Measurements from ENCODE around the gene LAMB2. TPM values are rescaled to one million over a fixed set of nuclear protein-coding genes. Genes with fewer than 3 reads are reported as not detected.

The LAMB2 gene
- total RNA-seq, 1 experiment from 2014 or later = 40.7 TPM

- no peak for DNase-seq (ENCODE audit: low spot score)
These were observed 56.7 kb downstream of the LAMB2 start for GRCh38 chr3:49076116-49076515.

Other genes starting within 250 kb of the LAMB2 start
- 11.1 and 15.5 TPM in 2 replicates for gene SLC25A20, start 234.2 kb downstream of the LAMB2 start, total RNA-seq (2014; rRNA removed; shearing (Covaris generic))
- gene ARIH2, start 214.2 kb downstream of the LAMB2 start, total RNA-seq (2014; rRNA removed; shearing (Covaris generic)) = 62.7 and 82.2 TPM in 2 replicates
- 12.8 and 22.0 TPM in 2 replicates for gene P4HTM, start 142.8 kb downstream of the LAMB2 start, total RNA-seq (2014; rRNA removed; shearing (Covaris generic))
- 25.3 and 29.6 TPM in 2 replicates for gene WDR6, start 125.7 kb downstream of the LAMB2 start, total RNA-seq (2014; rRNA removed; shearing (Covaris generic))
- gene DALRD3, start 114.5 kb downstream of the LAMB2 start, total RNA-seq (2014; rRNA removed; shearing (Covaris generic)) = 31.4 and 44.1 TPM in 2 replicates
- 80.9 and 87.8 TPM in 2 replicates for gene NDUFAF3, start 110.9 kb downstream of the LAMB2 start, total RNA-seq (2014; rRNA removed; shearing (Covaris generic))
- gene IMPDH2, start 103.7 kb downstream of the LAMB2 start, total RNA-seq (2014; rRNA removed; shearing (Covaris generic)) = 314 and 330 TPM in 2 replicates
- gene QRICH1, start 39.0 kb downstream of the LAMB2 start, total RNA-seq (2014; rRNA removed; shearing (Covaris generic)) = 36.3 and 47.4 TPM in 2 replicates
- gene QARS1, start 28.3 kb downstream of the LAMB2 start, total RNA-seq (2014; rRNA removed; shearing (Covaris generic)) = 139 and 150 TPM in 2 replicates
- 18.4 and 18.5 TPM in 2 replicates for gene USP19, start 12.2 kb downstream of the LAMB2 start, total RNA-seq (2014; rRNA removed; shearing (Covaris generic))
- 24.1 and 25.4 TPM in 2 replicates for gene CCDC71, start 33.3 kb upstream of the LAMB2 start, total RNA-seq (2014; rRNA removed; shearing (Covaris generic))
- 2.0 and 2.5 TPM in 2 replicates for gene KLHDC8B, start 38.5 kb upstream of the LAMB2 start, total RNA-seq (2014; rRNA removed; shearing (Covaris generic))
- gene C3orf62, start 144.2 kb upstream of the LAMB2 start, total RNA-seq (2014; rRNA removed; shearing (Covaris generic)) = 0.16 and 0.97 TPM in 2 replicates
- 2.7 and 6.5 TPM in 2 replicates for gene USP4, start 207.0 kb upstream of the LAMB2 start, total RNA-seq (2014; rRNA removed; shearing (Covaris generic))
- 187 and 194 TPM in 2 replicates for gene GPX1, start 225.3 kb upstream of the LAMB2 start, total RNA-seq (2014; rRNA removed; shearing (Covaris generic))

Measured in H4 (cell line).